22Rv1 (cell line): Measurements from ENCODE around the gene RNF40.
"Not testable (repeated sequence)": the region's sequence is repeated elsewhere in the genome, so short reads cannot be mapped to it uniquely, and the experiment has no call there.

ENCODE experiments used
- H3K27ac ChIP-seq: fragments of 450-650 bp; 2 replicates; pipeline ENCODE4 v1.5.1; 2017
- CTCF ChIP-seq: fragments of 450-650 bp; IDR thresholded peaks from 2 replicates; pipeline ENCODE4 v1.5.1; 2017; ENCODE audit warnings: mild to moderate bottlenecking
- ZFX ChIP-seq: fragments of 450-650 bp; IDR thresholded peaks from 2 replicates; pipeline ENCODE4 v1.6.1; 2017; ENCODE audit warnings: antibody characterized with exemption, borderline replicate concordance

The RNF40 gene

GRCh38 chr16:30805056-30805369 is 42.9 kb downstream of the RNF40 start:
- H3K27ac ChIP-seq, result peak overlapping the region; percentile 94

GRCh38 chr16:30805370-30806169 is 43.4 kb downstream of the RNF40 start:
- TF ChIP-seq ZFX (no peak; the same call in 1 of the 2 replicates), CTCF (0 out of 2 replicates have a peak, but pooled peaks have one; percentile 8)
- peak overlapping the region; percentile 94 for H3K27ac ChIP-seq

More at GRCh38 chr16:30805056-30805369, 42.9 kb downstream of the RNF40 start:
- TF ChIP-seq ZFX (no peak), CTCF (no peak)

- no peak overlapping the region for H3K27ac ChIP-seq
These were observed 46.0 kb downstream of the RNF40 start for GRCh38 chr16:30808146-30808545.

GRCh38 chr16:30808890-30809426 is 46.8 kb downstream of the RNF40 start:
- H3K27ac ChIP-seq, result not testable (repeated sequence)

More at GRCh38 chr16:30808146-30808545, 46.0 kb downstream of the RNF40 start:
- no peak for TF ChIP-seq ZFX
- TF ChIP-seq CTCF, result no peak

- not testable (repeated sequence) for H3K27ac ChIP-seq
These were observed 47.6 kb downstream of the RNF40 start for GRCh38 chr16:30809675-30810074.

GRCh38 chr16:30813821-30814189 is 51.7 kb downstream of the RNF40 start:
- no peak for TF ChIP-seq ZFX
- TF ChIP-seq CTCF, result no peak
- H3K27ac ChIP-seq, result peak overlapping the region; percentile 61

GRCh38 chr16:30816769-30817168 is 54.6 kb downstream of the RNF40 start:
- no peak overlapping the region for H3K27ac ChIP-seq
- no peak for TF ChIP-seq ZFX
- TF ChIP-seq CTCF, result no peak

GRCh38 chr16:30820952-30821421 is 58.9 kb downstream of the RNF40 start:
- H3K27ac ChIP-seq, result no peak overlapping the region
- TF ChIP-seq ZFX (no peak), CTCF (no peak)

- H3K27ac ChIP-seq, result not testable (repeated sequence)
These were observed 59.3 kb downstream of the RNF40 start for GRCh38 chr16:30821441-30821840.
